Measurements from ENCODE around the gene SERPINA1.

Gene SERPINA1

DNA sequence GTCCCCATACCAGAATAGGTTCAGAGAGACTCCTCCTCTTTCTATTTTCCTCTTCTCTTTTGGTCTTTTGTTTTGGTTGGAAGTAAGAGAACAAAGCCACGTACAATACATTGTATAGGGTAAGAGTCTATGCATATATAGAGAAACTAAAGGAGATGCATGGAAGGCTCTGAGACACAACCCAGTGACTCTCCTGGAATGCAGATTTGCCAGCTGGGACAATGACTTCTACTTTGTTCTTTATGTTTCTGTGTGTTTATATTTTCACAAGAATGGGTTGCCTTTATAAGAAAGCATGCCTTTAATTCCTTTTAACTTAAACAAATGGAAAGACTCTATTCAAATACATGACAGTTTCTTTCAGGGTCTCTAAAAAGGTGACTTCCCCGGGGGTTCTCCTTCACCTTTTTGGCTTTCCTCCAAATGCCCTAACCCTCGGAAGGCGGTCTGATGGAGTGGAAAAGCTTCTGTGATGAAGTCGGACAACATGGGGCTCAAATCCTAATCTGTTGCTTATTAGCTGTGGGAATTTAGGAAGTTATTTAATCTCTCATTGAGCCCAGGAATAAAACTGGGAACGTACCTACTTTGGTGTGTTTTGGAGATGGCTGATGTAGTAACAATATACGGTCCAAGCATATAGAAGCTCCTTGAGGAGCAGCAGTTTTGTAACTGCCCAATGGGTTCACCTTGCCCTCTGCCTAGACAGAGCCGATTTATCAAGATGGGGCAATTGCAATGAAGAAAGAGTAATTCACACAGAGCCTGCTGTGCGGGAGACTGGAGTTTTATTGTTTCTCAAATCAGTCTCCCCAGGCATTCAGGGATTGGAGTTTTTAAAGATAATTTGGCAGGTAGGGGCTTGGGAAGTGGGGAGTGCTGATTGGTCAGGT lies 9.1 kb upstream of the SERPINA1 start:
- no peak for DNase-seq

GRCh38 chr14:94396628-94397225 lies 8.3 kb upstream of the SERPINA1 start:
- no peak for DNase-seq

GRCh38 chr14:94395888-94396574 lies 7.6 kb upstream of the SERPINA1 start:
- DNase-seq = no peak

DNA sequence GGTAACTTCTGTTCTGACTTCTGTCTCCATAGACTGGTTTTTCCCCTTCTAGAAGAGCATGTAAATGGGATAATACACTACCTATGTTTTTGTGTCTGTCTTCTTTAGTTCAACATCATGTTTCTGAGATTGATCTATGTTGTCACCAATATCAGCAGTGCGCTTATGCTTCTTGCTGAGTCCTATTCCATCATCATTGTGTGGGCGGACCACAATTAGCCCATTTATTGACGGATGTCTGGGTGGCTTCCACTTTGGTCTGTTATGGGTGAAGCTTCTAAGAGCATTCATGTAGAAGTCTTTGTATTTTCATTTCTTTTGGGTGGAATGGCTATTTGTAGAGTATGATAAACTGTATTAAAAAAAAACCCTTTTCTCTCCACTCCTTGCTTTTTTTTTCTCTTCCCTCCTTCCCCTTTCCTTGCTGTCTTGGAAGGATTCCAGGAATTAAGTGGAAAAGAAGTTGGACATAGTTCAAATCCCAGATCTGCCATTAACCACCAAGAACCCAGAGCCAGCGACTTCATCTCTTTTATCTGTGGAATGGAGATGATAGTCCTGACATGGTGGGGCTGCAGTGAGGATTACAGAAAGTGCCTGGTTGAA lies 7.0 kb upstream of the SERPINA1 start:
- no peak for DNase-seq

DNA sequence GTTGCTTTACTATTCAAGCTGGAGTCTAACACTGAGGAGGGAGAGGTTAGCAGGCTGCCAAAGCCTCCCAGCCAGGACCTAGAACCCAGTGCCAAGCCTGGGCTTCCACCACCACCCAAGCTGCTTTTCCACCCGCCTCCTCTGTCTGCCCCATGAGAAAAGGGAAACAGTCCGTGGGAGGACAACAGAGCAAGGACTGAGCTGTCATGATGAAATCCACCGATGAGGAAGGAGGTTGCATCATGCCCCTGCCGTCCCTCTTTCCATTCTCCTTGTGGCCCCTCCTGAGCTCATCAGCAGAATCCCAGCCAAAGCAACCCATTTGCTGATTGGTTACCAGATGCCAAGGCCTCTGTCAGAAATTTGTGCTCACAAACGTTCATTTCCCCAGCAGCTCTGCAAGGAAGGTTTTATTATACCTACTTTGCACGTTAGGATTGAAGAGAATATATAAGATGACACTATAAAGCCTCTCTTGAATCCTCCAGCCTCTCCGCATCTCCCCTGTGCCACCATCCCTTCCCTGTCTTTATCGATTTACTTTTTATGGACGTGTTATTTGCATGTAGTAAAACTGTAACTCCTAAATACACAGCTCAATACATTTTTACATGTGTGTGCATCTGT lies 6.3 kb upstream of the SERPINA1 start:
- no peak for DNase-seq

DNA sequence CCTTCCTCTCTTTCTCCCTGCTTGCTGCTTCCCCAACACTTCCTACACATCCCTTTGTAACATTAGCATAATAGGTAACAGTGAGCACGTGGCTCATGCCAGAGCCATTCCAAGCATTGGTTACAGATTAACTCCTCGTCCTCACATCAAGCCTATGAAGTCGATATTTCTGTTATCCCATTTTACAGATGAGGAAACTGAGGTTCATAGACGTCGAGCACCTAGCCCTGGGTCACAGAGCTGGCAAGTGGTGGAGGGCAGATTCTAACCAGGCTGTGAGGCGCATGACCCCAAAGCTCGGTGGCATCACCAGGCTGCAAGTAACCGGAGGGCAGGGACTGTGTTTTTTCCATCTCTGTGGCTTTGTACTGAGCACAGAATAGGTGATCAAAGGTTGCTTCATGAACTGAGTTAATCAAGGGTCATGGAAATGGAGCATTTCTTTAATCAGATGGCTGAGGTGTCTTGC lies 5.7 kb upstream of the SERPINA1 start:
- DNase-seq = no peak

- no peak for DNase-seq
Observed at GRCh38 chr14:94393474-94393873, 5.1 kb upstream of the SERPINA1 start.

DNA sequence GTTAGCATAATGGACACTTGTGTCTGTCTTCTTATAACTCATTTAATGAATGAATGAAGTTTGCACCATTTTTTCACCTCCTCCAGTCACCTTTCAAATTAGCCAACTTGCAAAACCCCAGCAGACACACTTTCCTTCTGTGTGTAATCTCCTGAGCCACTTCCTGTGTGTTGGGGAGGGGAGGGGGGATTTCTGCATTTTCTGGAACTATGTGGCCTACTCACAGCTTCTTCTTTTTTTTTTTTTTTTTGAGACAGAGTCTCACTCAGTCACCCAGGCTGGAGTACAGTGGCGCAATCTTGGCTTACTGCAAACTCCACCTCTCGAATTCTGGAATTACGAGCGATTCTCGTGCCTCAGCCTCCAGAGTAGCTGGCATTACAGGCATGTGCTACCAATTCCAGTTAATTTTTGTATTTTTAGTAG lies 4.1 kb upstream of the SERPINA1 start:
- DNase-seq = no peak

DNA sequence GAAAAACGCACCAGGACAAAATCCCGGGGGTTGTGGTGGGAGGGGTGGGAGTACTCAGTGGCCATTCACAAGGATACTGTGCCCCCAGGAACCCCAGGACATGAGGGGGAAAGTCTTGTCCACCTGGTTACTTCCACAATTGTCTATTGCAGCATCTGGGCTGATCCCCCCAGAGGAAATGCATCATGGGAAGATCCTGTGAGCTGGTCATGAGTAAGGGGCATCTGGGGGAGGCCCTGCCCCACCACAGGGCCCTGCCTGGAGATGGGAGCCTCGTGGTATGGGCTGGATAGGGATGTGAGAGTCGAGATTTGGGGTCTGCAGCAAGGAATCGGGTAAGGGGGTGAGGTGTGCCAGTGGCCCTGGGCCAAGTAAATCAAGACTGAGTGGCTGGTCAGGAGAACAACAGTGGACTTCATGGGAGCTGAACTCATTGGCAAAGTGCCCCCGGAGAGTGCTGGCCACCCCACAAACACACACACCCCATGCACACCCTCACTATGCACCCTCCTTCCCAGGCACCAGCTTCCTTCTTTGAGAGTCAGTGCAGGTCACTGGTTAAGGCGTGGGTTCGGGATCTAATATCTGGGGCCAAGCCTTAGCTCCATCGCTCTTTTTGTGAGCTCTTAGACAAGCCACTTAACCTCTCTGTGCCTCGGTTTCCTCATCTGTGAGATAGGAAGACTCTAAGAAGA lies 3.0 kb upstream of the SERPINA1 start:
- DNase-seq = no peak

DNA sequence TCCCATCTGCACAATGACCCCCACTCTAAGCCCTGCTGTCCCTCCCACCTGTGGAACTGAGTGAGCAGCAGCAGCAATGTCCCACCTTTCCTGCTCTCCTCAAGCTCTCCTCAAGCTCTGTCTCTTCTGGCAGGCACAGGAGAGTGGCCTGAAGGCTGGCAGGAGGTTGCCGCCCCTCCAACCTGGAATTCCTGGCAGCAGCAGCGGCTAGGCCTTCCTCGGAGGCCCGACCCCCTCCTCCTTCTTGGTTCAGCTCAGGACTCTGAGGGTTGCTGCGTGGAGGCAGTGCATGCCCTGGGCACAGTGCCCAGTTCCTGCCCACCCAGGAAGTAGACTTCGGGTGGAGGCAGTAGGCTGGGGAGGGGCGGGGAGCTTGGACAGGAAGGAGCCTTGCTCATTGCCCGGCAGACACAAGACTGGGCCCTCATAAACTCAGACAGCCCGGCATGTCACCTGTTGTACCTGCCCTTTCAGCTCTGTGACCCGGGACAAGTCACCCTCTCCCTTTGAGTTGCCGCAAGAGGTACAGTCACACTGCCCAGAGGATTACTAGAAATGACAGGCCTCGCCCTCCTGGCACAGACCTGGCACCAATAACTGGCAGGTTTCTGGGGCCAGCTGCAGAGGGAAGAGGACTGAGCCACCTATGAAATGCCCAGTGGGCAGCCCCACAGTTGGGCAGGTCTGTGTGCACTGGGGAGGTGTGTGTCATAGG lies 2.1 kb upstream of the SERPINA1 start:
- no peak for DNase-seq

DNA sequence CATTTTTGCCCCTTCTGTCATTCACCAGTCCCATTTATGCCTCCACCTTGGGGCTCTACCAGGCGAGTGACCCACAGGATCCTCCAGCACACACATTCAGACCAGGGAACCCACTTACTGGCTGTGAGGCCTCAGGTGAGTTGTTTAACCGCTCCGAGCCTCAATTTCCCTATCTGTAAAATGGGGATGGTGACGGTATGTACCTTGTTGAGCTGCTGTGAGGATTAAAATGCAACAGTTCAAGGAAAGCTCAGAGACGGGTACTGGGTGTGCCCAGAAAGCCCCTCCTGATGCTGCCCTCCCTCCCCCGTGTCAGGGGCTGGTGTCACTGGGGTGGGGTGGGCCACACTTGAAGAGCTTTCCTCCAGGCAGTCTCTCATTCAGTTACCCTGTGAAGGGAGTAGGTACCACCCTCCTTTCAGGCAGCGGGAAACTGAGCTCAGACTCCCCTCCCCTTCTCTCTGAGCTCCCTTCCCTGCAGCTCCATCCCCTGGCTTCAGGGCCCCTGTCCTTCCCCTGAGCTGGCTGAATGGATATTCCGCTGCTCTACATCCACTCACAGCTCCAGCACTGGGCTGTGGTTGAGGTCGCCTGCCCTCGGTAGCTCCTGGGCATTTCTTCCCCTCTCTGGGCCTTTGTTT lies 1.4 kb upstream of the SERPINA1 start:
- DNase-seq = no peak

GRCh38 chr14:94389104-94389469 lies 685 bp upstream of the SERPINA1 start:
- no peak for DNase-seq

- DNase-seq = no peak
Observed at GRCh38 chr14:94388027-94388383, 397 bp downstream of the SERPINA1 start.

DNA sequence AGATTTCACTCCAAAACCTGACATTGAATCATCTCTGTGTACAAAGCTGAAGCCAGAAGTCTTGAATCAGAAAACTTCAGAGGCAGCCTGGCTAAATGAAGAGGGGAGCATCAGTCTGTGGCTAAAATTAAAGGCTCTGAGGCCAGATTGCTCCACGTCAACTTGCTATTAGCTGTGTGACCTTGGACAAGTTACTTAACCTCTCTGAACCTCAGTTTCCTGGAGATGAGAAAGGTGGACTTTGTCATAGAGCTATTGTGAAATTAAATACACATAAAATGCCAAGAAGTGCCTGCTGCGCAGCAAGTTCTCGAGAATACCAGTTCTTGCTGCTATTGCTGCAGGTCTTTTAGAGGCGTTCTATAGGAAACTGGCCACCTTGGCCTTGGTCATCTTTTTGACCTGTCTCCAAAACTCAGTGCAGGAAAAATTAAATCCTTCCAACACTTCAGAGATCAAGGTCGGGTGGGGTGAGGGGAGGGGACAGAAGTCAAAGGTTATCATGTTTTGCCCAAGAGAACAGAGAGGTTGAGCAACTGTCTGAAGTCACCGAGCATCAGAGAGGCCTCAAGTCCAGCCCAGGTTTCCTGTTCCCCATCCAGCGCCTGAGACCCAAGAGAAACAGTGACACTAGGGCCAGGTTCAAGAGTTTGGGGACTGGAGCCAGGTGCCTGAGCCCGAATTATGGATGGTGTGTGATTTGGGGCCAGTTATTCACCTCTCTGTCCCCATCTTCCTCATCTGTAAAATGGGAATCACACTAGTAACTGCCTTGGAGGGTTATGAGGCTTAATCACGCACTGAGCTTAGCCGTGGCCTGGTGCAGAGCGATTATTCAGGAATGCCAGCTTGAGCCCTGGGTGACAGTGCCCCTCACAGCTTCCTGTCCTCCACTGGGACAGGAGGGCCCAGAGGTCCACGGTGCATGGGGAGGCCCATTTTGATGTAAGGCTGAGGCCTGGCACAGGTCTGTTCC lies 1.1 kb downstream of the SERPINA1 start:
- no peak for DNase-seq

- DNase-seq = no peak
Observed at GRCh38 chr14:94386085-94387031, 2.0 kb downstream of the SERPINA1 start.

GRCh38 chr14:94385553-94386057 lies 2.8 kb downstream of the SERPINA1 start:
- no peak for DNase-seq

- no peak for DNase-seq
Observed at GRCh38 chr14:94384342-94384741, 4.1 kb downstream of the SERPINA1 start.

DNA sequence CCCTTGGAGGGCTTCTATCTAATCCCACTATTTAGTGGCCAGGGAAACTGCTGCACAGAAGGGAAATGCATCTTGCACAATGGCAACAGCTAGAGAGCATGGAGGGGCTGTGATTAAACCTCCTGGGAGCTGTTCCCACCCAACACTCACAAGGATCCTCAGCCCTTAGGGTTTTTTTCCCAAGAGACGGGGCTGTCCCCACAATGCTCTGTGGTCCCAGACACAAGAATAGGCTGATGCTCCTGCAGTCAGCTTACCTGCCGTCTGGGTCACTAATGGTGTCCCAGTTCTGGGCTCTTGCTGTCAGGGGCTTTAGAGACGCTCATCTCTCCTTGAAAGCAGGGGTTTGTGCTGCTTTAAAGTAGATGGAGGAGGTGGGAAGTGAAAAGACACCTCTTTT lies 4.6 kb downstream of the SERPINA1 start:
- DNase-seq = no peak
